ENCODE measurements around the gene MTCL1.

The MTCL1 gene

DNA sequence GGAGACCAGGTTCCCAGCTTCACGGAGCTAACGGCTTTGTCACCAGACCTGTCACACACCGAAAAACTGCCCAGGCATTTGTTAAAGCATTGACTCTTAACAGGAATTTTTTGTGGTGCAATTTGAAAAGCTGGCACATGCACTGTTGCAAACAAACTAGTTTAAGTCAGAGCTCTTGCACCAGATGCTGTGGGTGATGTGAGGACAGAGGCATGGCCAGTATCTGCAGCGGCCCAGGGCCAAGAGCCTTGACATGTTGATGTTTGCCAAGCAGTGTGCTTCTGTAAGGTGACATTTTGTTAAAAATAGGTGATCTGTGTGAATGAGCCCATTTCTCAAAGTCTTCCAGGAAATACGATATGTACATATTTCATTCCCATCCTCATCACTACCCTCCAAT is 142.5 kb downstream of the MTCL1 start:
- H3K36me3 ChIP-seq (ENCODE audit: control insufficient read depth, insufficient read depth, low read length): no peaks in the 10 kb centered on the region
- WGBS, 2 experiments (ENCODE audit: insufficient coverage in 2 of 2): 89 to 95% methylated on average over 4 of the region's 5 CpGs
- H3K9me3 ChIP-seq (ENCODE audit: control insufficient read depth, low read length): no peaks in the 10 kb centered on the region
- H3K4me1 ChIP-seq (ENCODE audit: control insufficient read depth, insufficient read depth, low read length, poor library complexity, severe bottlenecking): no peaks in the 10 kb centered on the region
- H3K27ac ChIP-seq (ENCODE audit: low read depth, low read length, severe bottlenecking): no peak overlapping the region
- H3K4me3 ChIP-seq (ENCODE audit: extremely low read depth, insufficient read depth, low read length, poor library complexity, severe bottlenecking): no peak overlapping the region

- WGBS, 2 experiments (ENCODE audit: insufficient coverage in 2 of 2): 100% methylated on average over 2 of the region's 3 CpGs
- Histone ChIP-seq H3K9me3 (ENCODE audit: control insufficient read depth, low read length) (no peaks in the 10 kb centered on the region), H3K4me1 (ENCODE audit: control insufficient read depth, insufficient read depth, low read length, poor library complexity, severe bottlenecking) (no peaks in the 10 kb centered on the region), H3K36me3 (ENCODE audit: control insufficient read depth, insufficient read depth, low read length) (no peaks in the 10 kb centered on the region), H3K4me3 (ENCODE audit: extremely low read depth, insufficient read depth, low read length, poor library complexity, severe bottlenecking) (no peak overlapping the region), H3K27ac (ENCODE audit: low read depth, low read length, severe bottlenecking) (no peak overlapping the region)
These were observed 143.2 kb downstream of the MTCL1 start for GRCh38 chr18:8848541-8848940.

GRCh38 chr18:8849696-8850095 is 144.3 kb downstream of the MTCL1 start:
- no peaks in the 10 kb centered on the region for H3K36me3 ChIP-seq (ENCODE audit: control insufficient read depth, insufficient read depth, low read length)
- H3K27ac ChIP-seq (ENCODE audit: low read depth, low read length, severe bottlenecking): no peak overlapping the region
- H3K9me3 ChIP-seq (ENCODE audit: control insufficient read depth, low read length): no peaks in the 10 kb centered on the region
- H3K4me3 ChIP-seq (ENCODE audit: extremely low read depth, insufficient read depth, low read length, poor library complexity, severe bottlenecking): no peak overlapping the region
- 92 to 94% methylated on average over 2 of the region's 2 CpGs for WGBS, 2 experiments (ENCODE audit: insufficient coverage in 2 of 2)
- H3K4me1 ChIP-seq (ENCODE audit: control insufficient read depth, insufficient read depth, low read length, poor library complexity, severe bottlenecking): peaks cover 5% of the 10 kb centered on the region

- H3K9me3 ChIP-seq (ENCODE audit: control insufficient read depth, low read length): no peaks in the 10 kb centered on the region
- no peaks in the 10 kb centered on the region for H3K36me3 ChIP-seq (ENCODE audit: control insufficient read depth, insufficient read depth, low read length)
- WGBS, 2 experiments (ENCODE audit: insufficient coverage in 2 of 2): 46 to 100% methylated on average over 1 of the region's 2 CpGs
- no peak overlapping the region for H3K4me3 ChIP-seq (ENCODE audit: extremely low read depth, insufficient read depth, low read length, poor library complexity, severe bottlenecking)
- peaks cover 5% of the 10 kb centered on the region for H3K4me1 ChIP-seq (ENCODE audit: control insufficient read depth, insufficient read depth, low read length, poor library complexity, severe bottlenecking)
- no peak overlapping the region for H3K27ac ChIP-seq (ENCODE audit: low read depth, low read length, severe bottlenecking)
These were observed 146.3 kb downstream of the MTCL1 start for GRCh38 chr18:8851659-8852058.

DNA sequence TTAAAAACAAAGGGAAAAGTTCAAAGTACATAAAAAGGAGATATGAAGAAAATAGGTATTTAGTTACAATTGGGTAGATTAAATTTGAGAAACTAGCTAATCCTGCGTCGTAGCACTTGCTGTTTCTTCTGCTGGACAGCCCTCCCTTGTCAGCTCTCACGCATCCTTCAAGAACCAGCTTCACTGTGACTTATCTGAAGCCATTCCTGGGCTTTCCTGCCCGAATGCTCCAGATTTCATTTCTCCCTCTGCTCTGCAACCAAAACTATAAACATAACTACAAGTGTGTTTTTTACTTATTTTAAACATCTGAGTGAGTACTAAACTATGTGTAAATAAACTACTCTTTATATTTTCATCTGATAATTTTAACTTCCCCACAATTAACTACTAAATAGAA is 149.2 kb downstream of the MTCL1 start:
- no peaks in the 10 kb centered on the region for H3K36me3 ChIP-seq (ENCODE audit: control insufficient read depth, insufficient read depth, low read length)
- peaks cover 5% of the 10 kb centered on the region for H3K4me1 ChIP-seq (ENCODE audit: control insufficient read depth, insufficient read depth, low read length, poor library complexity, severe bottlenecking)
- WGBS, 2 experiments (ENCODE audit: insufficient coverage in 2 of 2): 0 to 80% methylated on average over 1 of the region's 4 CpGs
- no peak overlapping the region for H3K4me3 ChIP-seq (ENCODE audit: extremely low read depth, insufficient read depth, low read length, poor library complexity, severe bottlenecking)
- no peak overlapping the region for H3K27ac ChIP-seq (ENCODE audit: low read depth, low read length, severe bottlenecking)
- no peaks in the 10 kb centered on the region for H3K9me3 ChIP-seq (ENCODE audit: control insufficient read depth, low read length)

DNA sequence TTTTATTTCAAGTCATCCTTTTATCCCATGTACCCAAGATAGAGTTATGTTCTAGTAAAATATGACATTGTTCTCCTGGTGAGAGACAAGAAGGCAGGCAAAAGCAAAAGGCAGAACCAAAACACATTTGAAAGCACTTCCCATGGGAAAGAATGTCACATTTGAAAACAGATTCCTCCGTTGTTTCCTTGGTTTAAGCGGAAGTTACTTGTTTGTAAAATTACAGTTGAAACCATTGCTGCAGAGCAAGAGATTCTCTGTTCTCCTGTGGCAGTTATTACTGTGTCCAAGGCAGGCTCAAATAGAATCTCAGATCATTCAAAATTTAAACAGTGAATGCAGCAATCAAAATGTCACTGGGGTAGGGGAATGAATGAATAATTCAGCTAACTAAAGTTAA is 149.6 kb downstream of the MTCL1 start:
- Histone ChIP-seq H3K4me1 (ENCODE audit: control insufficient read depth, insufficient read depth, low read length, poor library complexity, severe bottlenecking) (peaks cover 5% of the 10 kb centered on the region), H3K27ac (ENCODE audit: low read depth, low read length, severe bottlenecking) (no peak overlapping the region), H3K9me3 (ENCODE audit: control insufficient read depth, low read length) (no peaks in the 10 kb centered on the region), H3K4me3 (ENCODE audit: extremely low read depth, insufficient read depth, low read length, poor library complexity, severe bottlenecking) (no peak overlapping the region), H3K36me3 (ENCODE audit: control insufficient read depth, insufficient read depth, low read length) (no peaks in the 10 kb centered on the region)
- WGBS, 2 experiments (ENCODE audit: insufficient coverage in 2 of 2): no CpG with 5 or more reads among the region's 2 CpGs

GRCh38 chr18:8856212-8856611 is 150.9 kb downstream of the MTCL1 start:
- no peak overlapping the region for H3K27ac ChIP-seq (ENCODE audit: low read depth, low read length, severe bottlenecking)
- WGBS, 2 experiments (ENCODE audit: insufficient coverage in 2 of 2): 89 to 98% methylated on average over 7 to 8 of the region's 8 CpGs
- no peak overlapping the region for H3K4me3 ChIP-seq (ENCODE audit: extremely low read depth, insufficient read depth, low read length, poor library complexity, severe bottlenecking)
- H3K4me1 ChIP-seq (ENCODE audit: control insufficient read depth, insufficient read depth, low read length, poor library complexity, severe bottlenecking): peaks cover 5% of the 10 kb centered on the region
- no peaks in the 10 kb centered on the region for H3K9me3 ChIP-seq (ENCODE audit: control insufficient read depth, low read length)
- no peaks in the 10 kb centered on the region for H3K36me3 ChIP-seq (ENCODE audit: control insufficient read depth, insufficient read depth, low read length)

DNA sequence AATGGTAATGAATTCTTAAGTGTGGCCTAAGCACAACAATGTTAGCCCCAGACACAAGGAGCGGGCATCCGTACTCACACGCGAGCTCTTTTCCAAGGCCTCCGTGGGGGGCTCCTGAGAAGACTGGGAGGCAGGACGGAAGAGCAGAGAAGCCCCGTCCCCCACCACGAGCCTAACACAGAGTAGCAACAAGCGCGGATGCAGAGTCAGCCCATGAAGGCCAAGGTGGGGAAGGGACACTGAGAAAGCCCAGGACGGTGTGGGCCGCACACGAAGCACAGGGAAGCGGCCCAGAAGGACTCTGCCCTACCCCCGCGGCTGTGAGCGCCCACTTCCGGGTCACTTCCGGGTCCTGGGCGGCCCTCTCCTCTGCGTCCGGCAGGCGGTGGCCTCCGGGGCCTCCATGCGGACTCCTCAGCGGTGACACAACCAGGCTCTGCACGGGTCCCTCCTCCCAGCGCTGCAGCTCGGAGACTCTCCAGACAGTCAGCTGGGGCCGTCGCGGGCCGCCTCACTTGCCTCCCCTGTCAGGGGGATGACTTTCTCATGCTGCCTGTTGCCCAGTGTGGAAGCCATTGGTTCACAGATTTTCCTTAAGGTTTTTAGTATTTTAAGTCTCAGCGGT is 151.5 kb downstream of the MTCL1 start:
- H3K9me3 ChIP-seq (ENCODE audit: control insufficient read depth, low read length): no peaks in the 10 kb centered on the region
- H3K27ac ChIP-seq (ENCODE audit: low read depth, low read length, severe bottlenecking): no peak overlapping the region
- H3K4me1 ChIP-seq (ENCODE audit: control insufficient read depth, insufficient read depth, low read length, poor library complexity, severe bottlenecking): peaks cover 5% of the 10 kb centered on the region
- H3K4me3 ChIP-seq (ENCODE audit: extremely low read depth, insufficient read depth, low read length, poor library complexity, severe bottlenecking): no peak overlapping the region
- 89 to 91% methylated on average over 33 to 34 of the region's 34 CpGs for WGBS, 2 experiments (ENCODE audit: insufficient coverage in 2 of 2)
- H3K36me3 ChIP-seq (ENCODE audit: control insufficient read depth, insufficient read depth, low read length): no peaks in the 10 kb centered on the region

DNA sequence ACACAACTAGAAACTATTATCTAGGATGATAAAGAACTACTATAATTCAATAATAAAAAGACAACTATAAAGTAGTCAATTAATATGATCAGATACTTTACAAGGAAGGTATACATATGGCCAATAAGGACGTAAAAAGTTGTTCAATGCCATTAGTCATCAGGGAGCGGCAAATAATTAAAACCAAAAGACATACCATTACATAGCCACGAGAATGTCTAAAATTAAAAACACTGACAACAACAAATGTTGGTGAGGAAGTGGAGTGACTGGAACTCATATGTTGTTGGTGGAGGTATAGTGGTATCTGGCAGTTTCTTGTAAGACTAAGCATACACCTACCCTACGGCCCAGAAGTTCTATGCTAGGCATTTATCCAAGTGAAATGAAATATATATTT is 152.4 kb downstream of the MTCL1 start:
- WGBS, 2 experiments (ENCODE audit: insufficient coverage in 2 of 2): no CpG with 5 or more reads among the region's 4 CpGs
- no peaks in the 10 kb centered on the region for H3K9me3 ChIP-seq (ENCODE audit: control insufficient read depth, low read length)
- H3K4me3 ChIP-seq (ENCODE audit: extremely low read depth, insufficient read depth, low read length, poor library complexity, severe bottlenecking): no peak overlapping the region
- H3K4me1 ChIP-seq (ENCODE audit: control insufficient read depth, insufficient read depth, low read length, poor library complexity, severe bottlenecking): peaks cover 5% of the 10 kb centered on the region
- no peak overlapping the region for H3K27ac ChIP-seq (ENCODE audit: low read depth, low read length, severe bottlenecking)
- no peaks in the 10 kb centered on the region for H3K36me3 ChIP-seq (ENCODE audit: control insufficient read depth, insufficient read depth, low read length)

DNA sequence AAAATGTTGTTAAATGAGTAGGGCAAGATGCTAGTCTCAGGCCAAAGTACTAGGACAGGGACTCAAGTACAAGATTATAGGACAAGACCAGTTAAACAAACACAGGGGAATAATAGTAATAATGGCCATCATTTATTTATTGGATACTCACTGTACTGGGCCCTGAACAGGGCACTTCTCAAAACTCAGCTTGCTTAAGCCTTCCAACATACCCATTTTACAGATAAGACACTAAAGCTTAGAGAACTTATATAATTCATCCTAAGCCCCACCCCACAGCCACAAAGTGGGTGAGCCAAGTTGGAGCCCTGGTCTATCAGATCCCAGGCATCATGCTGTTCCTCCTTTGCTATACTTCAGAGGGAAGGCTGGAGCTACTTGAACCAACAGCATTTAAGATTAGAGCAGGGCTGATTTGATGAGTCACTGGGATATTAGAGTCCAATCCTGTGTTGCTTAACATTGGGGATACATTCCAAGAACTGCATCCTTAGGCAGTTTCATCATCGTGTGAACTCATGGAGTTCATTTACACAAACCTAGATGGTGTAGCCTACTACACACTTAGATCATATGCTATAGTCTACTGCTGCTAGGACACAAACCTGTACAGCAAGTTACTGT is 153.6 kb downstream of the MTCL1 start:
- Histone ChIP-seq H3K4me1 (ENCODE audit: control insufficient read depth, insufficient read depth, low read length, poor library complexity, severe bottlenecking) (peaks cover 5% of the 10 kb centered on the region), H3K4me3 (ENCODE audit: extremely low read depth, insufficient read depth, low read length, poor library complexity, severe bottlenecking) (no peak overlapping the region), H3K27ac (ENCODE audit: low read depth, low read length, severe bottlenecking) (no peak overlapping the region), H3K9me3 (ENCODE audit: control insufficient read depth, low read length) (no peaks in the 10 kb centered on the region), H3K36me3 (ENCODE audit: control insufficient read depth, insufficient read depth, low read length) (no peaks in the 10 kb centered on the region)
- 88 to 100% methylated on average over 1 of the region's 1 CpG for WGBS, 2 experiments (ENCODE audit: insufficient coverage in 2 of 2)

- Histone ChIP-seq H3K4me1 (ENCODE audit: control insufficient read depth, insufficient read depth, low read length, poor library complexity, severe bottlenecking) (no peaks in the 10 kb centered on the region), H3K9me3 (ENCODE audit: control insufficient read depth, low read length) (no peaks in the 10 kb centered on the region), H3K36me3 (ENCODE audit: control insufficient read depth, insufficient read depth, low read length) (no peaks in the 10 kb centered on the region), H3K27ac (ENCODE audit: low read depth, low read length, severe bottlenecking) (no peak overlapping the region), H3K4me3 (ENCODE audit: extremely low read depth, insufficient read depth, low read length, poor library complexity, severe bottlenecking) (no peak overlapping the region)
- WGBS, 2 experiments (ENCODE audit: insufficient coverage in 2 of 2): 90 to 92% methylated on average over 3 of the region's 6 CpGs
These were observed 155.7 kb downstream of the MTCL1 start for GRCh38 chr18:8860845-8861642.
